ENCODE data around the gene PAH.
A peak's percentile ranks its signal among the peaks of the same experiment; 100 is the strongest.

The PAH gene

DNA sequence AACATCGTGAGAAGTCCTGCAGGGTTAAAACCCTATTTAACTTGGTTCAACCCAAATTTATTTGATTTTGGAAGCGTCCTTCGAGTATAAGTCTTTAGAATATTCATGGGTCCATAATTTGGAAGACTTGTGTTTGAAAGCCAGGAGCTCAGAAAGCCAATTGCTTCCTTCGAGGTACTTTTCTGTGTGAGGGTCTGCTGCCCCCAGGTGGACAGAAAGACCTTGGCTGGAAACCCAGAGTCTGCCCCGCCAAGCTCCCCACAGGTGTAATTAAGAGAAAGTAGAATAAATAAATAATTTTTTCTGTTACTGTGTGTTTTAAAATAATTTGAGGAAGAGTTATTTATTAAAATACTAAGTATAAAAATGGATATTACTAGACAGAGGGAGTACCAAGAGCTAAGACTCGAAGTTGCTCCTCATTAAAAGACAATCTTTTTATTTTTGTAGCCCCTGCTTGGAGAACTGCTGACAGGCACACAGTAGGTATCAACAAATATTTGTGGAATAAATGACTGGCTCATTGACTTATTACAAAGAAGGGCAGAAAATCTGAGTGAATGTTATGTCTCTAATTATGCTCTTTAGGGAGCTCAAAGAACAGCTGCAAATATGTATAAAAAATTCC is 105.8 kb downstream of the PAH start:
- TF ChIP-seq, protein P1, sequence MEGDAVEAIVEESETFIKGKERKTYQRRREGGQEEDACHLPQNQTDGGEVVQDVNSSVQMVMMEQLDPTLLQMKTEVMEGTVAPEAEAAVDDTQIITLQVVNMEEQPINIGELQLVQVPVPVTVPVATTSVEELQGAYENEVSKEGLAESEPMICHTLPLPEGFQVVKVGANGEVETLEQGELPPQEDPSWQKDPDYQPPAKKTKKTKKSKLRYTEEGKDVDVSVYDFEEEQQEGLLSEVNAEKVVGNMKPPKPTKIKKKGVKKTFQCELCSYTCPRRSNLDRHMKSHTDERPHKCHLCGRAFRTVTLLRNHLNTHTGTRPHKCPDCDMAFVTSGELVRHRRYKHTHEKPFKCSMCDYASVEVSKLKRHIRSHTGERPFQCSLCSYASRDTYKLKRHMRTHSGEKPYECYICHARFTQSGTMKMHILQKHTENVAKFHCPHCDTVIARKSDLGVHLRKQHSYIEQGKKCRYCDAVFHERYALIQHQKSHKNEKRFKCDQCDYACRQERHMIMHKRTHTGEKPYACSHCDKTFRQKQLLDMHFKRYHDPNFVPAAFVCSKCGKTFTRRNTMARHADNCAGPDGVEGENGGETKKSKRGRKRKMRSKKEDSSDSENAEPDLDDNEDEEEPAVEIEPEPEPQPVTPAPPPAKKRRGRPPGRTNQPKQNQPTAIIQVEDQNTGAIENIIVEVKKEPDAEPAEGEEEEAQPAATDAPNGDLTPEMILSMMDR (conservative IDR thresholded peaks at IDR 0.05; ENCODE audit: low read length) = peak; percentile 40
- no peak overlapping the region for H3K4me3 ChIP-seq (ENCODE audit: low read length)
- DNase-seq (ENCODE audit: low read depth) = peak; percentile 4

DNA sequence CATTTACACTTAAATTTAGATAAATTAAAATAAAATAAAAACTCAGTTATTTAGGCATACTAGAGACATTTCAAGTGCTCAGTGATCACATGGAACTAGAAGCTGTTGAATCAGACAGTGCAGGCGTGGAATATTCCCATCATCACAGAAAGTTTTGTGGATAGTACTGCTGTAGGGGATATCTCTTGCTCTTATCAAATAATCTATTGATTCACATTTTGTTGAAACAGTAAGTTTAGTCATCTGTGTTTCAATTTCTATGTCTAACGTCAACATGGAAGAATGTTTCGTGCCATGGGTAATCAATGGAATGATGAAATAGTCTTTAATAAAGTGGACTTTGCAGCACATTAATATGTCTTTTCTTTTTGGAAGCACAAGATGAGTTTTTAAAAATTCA is 108.6 kb downstream of the PAH start:
- H3K4me3 ChIP-seq (ENCODE audit: low read length) = no peak overlapping the region
- DNase-seq (ENCODE audit: low read depth) = no peak
- TF ChIP-seq, protein P1 (conservative IDR thresholded peaks at IDR 0.05; ENCODE audit: low read length) = no peak

DNA sequence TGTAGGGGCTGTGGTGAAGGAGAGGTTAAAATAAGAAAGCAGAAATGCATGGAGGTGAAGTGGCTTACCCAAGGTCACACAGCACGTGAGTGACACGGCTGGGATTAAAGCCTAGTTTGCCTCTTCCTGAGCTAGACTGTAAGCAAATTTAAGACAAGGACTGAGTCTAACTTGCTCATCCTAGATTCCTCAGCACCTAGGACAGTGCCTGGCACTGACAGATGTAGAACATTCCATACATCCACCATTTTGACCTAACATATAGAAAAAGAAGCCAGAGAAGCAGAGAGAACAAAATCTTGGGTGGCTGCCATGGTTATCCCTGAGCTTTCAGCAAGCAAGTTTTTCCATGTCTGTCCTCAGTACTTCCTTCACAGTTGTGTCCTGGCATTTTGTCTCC is 110.5 kb downstream of the PAH start:
- DNase-seq (ENCODE audit: low read depth) = no peak
- TF ChIP-seq, protein P1 (conservative IDR thresholded peaks at IDR 0.05; ENCODE audit: low read length) = no peak

DNA sequence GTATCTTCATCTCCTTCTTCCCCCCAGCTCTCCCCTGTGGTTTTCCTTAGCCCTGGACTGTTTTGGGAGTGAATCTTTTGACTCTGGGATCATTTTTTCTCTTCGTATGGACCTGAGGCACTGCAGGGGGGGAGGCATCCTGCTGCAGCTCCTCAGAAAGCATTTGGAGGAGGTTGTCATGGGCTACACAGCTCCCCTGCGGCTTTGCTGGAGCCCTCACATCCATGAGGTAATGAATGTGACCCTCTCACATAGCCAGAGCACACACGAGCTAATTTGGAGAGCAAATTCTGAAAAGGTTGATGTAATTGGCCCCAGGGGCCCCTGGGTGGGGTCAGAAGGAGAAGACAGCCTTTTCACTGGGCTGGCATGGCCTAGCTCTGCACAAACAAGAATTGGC is 110.9 kb downstream of the PAH start:
- TF ChIP-seq, protein P1 (conservative IDR thresholded peaks at IDR 0.05; ENCODE audit: low read length) = no peak
- no peak overlapping the region for H3K4me3 ChIP-seq (ENCODE audit: low read length)
- DNase-seq (ENCODE audit: low read depth) = no peak

More for the DNA sequence above, 110.5 kb downstream of the PAH start:
- H3K4me3 ChIP-seq (ENCODE audit: low read length) = no peak overlapping the region

DNA sequence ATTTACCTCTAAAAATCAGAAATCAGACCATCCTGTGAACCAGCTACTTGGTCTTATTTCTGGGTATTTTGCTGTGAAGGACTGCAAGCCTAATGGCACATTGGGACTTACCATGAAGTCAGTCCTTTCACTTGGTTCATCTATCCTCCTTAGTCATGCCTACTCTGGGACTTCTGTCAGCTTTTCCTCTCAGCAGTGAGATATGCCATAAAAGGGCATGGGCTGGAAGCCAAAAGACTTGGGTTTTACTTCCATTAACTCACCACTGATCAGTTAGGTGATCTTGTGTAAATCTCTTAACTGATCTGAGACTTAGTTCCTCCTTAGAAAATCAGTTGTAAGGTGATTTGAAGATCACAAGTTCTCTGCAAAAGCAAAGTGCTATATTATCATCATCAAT is 116.5 kb downstream of the PAH start:
- DNase-seq (ENCODE audit: low read depth) = no peak
- TF ChIP-seq, protein P1 (conservative IDR thresholded peaks at IDR 0.05; ENCODE audit: low read length) = no peak

DNA sequence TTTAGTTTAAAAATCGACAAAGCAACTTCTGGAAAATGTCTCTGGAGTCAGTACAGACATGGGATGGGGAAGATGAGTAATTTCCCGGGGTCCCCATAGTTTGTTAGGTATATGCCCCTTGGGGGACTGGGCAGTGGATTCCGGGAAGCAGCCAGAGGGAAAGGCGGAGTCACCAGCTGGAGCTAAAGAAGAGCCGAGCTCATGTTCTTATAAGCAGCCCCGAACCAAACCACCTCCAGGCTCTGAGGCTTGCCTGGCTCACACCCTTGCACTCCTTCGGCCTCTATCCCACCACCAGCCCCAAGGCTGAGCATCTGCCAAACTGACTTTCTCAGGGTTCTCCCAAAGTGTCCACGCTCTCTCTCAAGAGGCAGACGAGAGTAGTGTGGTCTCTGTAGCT is 117.8 kb downstream of the PAH start:
- TF ChIP-seq, protein P1 (conservative IDR thresholded peaks at IDR 0.05; ENCODE audit: low read length) = no peak

More for the DNA sequence above, 116.5 kb downstream of the PAH start:
- no peak overlapping the region for H3K4me3 ChIP-seq (ENCODE audit: low read length)

DNA sequence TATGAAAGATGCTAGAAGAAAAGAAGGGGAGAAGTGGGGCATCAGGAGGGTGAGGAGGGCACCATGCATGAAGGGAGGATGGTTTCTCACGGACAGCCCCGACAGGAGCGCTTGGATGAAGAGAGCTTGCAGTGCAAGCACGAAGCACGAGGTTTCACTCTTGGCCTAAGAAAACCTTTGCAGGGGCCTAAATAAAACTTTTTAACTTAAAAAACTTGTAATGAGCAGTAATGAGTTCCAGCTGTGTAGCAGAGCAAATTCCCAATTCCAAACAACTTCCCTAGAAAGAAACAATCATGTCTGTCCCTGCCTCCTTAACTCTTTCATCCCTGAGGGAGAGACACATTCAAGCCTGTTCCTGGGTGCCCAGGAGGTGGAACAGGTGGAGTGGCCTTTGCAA is 119.5 kb downstream of the PAH start:
- no peak overlapping the region for H3K4me3 ChIP-seq (ENCODE audit: low read length)
- peak; percentile 8 for DNase-seq (ENCODE audit: low read depth)
- TF ChIP-seq, protein P1 (conservative IDR thresholded peaks at IDR 0.05; ENCODE audit: low read length) = no peak

More for the DNA sequence above, 117.8 kb downstream of the PAH start:
- H3K4me3 ChIP-seq (ENCODE audit: low read length) = no peak overlapping the region
- no peak for DNase-seq (ENCODE audit: low read depth)
